Lower leg skin (tissue), 3 donors: ENCODE measurements around the gene NTN3.

Experiments
- POLR2A ChIP-seq, 2 donors: fragments of 450-650 bp; IDR thresholded peaks; one replicate each; pipeline ENCODE4 v1.6.1; 2016 to 2017; ENCODE audit warnings: antibody characterized with exemption in 2 of 2, mild to moderate bottlenecking in 1 of 2, moderate library complexity in 1 of 2
- TF ChIP-seq, protein P1 (sequence below), 3 donors: fragments of 450-650 bp; IDR thresholded peaks; one replicate each; pipeline ENCODE4 v1.5.1; 2016; ENCODE audit warnings: antibody characterized with exemption in 3 of 3, mild to moderate bottlenecking in 3 of 3, moderate library complexity in 2 of 3

DNA sequence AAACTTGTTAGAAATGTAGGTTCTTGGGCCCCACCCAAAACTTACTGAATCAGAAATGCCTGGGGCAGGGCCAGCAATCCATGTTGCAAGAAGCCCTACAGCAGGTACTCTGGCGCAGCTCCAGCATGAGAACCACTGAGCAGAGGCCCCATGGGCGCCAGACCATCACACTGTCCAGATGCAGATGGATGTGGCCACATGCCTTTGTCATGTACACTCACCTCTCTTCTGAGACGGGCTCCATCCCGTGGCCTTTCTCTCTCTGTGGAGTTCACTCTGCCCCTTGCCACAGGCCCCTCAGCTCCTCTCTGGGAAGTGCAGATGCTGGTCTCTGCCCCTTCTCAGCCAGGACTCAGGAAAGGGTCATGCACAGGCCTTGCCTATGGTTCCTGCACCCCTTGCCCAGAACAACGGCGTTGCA lies 44.1 kb upstream of the NTN3 start:
- TF ChIP-seq POLR2A (IDR thresholded peaks at IDR 0.05) = no peak
- TF ChIP-seq, protein P1, sequence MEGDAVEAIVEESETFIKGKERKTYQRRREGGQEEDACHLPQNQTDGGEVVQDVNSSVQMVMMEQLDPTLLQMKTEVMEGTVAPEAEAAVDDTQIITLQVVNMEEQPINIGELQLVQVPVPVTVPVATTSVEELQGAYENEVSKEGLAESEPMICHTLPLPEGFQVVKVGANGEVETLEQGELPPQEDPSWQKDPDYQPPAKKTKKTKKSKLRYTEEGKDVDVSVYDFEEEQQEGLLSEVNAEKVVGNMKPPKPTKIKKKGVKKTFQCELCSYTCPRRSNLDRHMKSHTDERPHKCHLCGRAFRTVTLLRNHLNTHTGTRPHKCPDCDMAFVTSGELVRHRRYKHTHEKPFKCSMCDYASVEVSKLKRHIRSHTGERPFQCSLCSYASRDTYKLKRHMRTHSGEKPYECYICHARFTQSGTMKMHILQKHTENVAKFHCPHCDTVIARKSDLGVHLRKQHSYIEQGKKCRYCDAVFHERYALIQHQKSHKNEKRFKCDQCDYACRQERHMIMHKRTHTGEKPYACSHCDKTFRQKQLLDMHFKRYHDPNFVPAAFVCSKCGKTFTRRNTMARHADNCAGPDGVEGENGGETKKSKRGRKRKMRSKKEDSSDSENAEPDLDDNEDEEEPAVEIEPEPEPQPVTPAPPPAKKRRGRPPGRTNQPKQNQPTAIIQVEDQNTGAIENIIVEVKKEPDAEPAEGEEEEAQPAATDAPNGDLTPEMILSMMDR (IDR thresholded peaks at IDR 0.05) = no peak
